ENCODE results near the gene SBF2.

Gene SBF2

GRCh38 chr11:9735236-9735635 lies 558.8 kb downstream of the SBF2 start:
- no peak for DNase-seq

GRCh38 chr11:9733212-9733611 lies 560.8 kb downstream of the SBF2 start:
- DNase-seq: no peak

- DNase-seq: no peak
These were observed 561.6 kb downstream of the SBF2 start for GRCh38 chr11:9732453-9732852.

GRCh38 chr11:9731256-9731655 lies 562.8 kb downstream of the SBF2 start:
- DNase-seq: no peak

Measured in CD4-positive, alpha-beta T cell treated with Interleukin-1 beta for 1 hour (primary cell).